Stimulated activated CD4-positive, alpha-beta T cell treated with anti-CD3 and anti-CD28 coated beads, Interleukin-1b, Interleukin-23, amount 100 ng/mL, for 24 hours (primary cell): ENCODE data around the gene PSMB11.
"Not testable (repeated sequence)": the region's sequence is repeated elsewhere in the genome, so short reads cannot be mapped to it uniquely, and the experiment has no call there.

Experiments
- DNase-seq, 4 experiments: peaks; one replicate each; pipeline ENCODE4 v3.0.0-alpha.2; 2020; ENCODE audit warnings: low read depth in 4 of 4, low spot score in 1 of 4

Gene PSMB11

GRCh38 chr14:23042162-23042965 is at the start of gene PSMB11:
Gene PSMB11 (plus strand): TSS chr14:23042212. CDS start chr14:23042226, 14 bp downstream.
- no peak for DNase-seq

- DNase-seq = no peak
Observed at GRCh38 chr14:22993517-22993916, 48.5 kb upstream of the PSMB11 start.

GRCh38 chr14:22994762-22995275 is 47.2 kb upstream of the PSMB11 start:
- no peak for DNase-seq

- DNase-seq = no peak
Observed at GRCh38 chr14:22995889-22996625, 46.0 kb upstream of the PSMB11 start.

GRCh38 chr14:22996768-22997654 is 45.0 kb upstream of the PSMB11 start:
- DNase-seq = no peak

- no peak for DNase-seq
Observed at GRCh38 chr14:22997676-22998323, 44.2 kb upstream of the PSMB11 start.

- DNase-seq = no peak
Observed at GRCh38 chr14:22998329-22999012, 43.5 kb upstream of the PSMB11 start.

GRCh38 chr14:23000860-23001259 is 41.2 kb upstream of the PSMB11 start:
- no peak for DNase-seq

- no peak for DNase-seq
Observed at GRCh38 chr14:23002592-23002991, 39.4 kb upstream of the PSMB11 start.

- not testable (repeated sequence) for DNase-seq
Observed at GRCh38 chr14:23004274-23004673, 37.7 kb upstream of the PSMB11 start.

GRCh38 chr14:23005451-23006187 is 36.4 kb upstream of the PSMB11 start:
- no peak for DNase-seq

- DNase-seq = no peak
Observed at GRCh38 chr14:23006188-23006534, 35.9 kb upstream of the PSMB11 start.

- DNase-seq = peak; percentile 80 to 97 (median 89)
Observed at GRCh38 chr14:23006544-23007419, 35.2 kb upstream of the PSMB11 start.

GRCh38 chr14:23008831-23009230 is 33.2 kb upstream of the PSMB11 start:
- DNase-seq = no peak

- DNase-seq = no peak
Observed at GRCh38 chr14:23009483-23009938, 32.5 kb upstream of the PSMB11 start.

GRCh38 chr14:23009939-23010726 is 31.9 kb upstream of the PSMB11 start, which contains the start of gene C14orf93:
Gene C14orf93 (minus strand): TSS chr14:23010143. CDS start chr14:22999023, 11,120 bp downstream.
- DNase-seq = peak; percentile 56 to 85 (median 65)

- DNase-seq = no peak
Observed at GRCh38 chr14:23013054-23013748, 28.8 kb upstream of the PSMB11 start.
